GDM1 (cell line): ENCODE data around the gene LRRC47.

ENCODE experiments used
- DNase-seq: peaks from one replicate; lab custom pipeline; 2025; lab: John Stamatoyannopoulos, UW

Gene LRRC47

DNA sequence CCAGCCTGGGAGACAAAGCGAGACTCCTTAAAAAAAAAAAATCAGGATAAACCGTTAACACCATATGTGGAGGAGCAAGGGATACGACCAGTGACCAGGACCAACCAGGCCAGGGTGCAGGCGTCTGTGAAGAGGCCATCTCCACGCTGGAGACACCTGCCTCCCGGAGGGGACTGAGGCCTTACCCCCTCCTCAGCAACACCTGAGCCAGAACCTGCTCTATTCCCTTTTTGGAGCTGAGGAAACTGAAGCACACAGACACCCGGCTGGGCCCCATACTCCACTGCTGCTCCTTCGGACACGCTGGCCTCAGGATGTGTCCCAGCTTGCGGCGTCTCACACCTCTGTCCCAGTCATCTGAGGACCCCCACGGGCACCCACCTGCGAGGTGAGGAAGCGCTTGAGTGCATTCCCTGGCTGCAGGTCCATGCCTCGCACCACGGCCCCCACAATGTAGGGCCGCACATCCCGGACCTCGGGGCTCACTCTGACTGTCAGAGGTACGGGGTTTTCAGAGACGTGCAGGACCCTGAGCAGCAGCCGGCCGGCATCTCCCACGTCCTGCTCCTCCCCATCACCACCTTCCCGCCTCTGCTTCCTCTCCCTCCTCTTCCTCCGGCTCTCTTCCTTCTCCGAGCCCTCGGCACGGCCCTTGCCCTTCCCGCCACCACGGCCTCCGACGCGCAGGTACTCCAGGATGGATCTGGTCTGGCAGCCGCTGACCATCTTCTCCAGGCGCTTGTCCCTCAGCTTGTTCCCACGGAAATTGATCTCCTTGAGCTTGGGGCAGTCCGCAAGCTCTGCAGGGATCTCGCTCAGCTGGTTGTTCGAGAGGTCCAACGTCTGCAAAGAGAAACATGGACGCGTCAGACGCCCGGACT, 9.6 kb downstream of the LRRC47 start:
- DNase-seq = no peak

GRCh38 chr1:3785456-3786157, 10.7 kb downstream of the LRRC47 start:
- DNase-seq = no peak

DNA sequence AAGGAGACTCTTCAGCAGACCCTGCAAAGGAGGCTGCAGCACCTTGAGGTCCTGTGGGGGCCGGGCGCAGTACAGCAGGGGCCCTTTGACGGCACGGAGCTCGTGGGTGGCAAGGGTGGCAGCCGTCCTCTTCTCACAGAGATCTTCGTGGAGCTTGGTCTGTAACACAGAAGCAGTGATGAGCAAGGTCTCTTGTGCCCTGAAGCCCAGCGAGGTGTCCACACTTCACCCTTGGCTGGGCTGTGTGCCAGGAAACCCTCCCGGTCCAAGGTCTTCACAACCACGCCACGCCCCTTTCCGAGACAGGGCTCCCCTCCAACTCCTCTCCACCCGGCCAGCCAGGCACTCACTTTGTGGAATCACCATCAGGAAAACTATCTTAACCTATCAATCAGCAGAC, 11.3 kb downstream of the LRRC47 start:
- DNase-seq = no peak

- DNase-seq = no peak
Observed at GRCh38 chr1:3783651-3784474, 12.4 kb downstream of the LRRC47 start.

GRCh38 chr1:3780901-3781300, 15.4 kb downstream of the LRRC47 start:
- no peak for DNase-seq

GRCh38 chr1:3779912-3780416, 16.3 kb downstream of the LRRC47 start:
- DNase-seq = no peak

DNA sequence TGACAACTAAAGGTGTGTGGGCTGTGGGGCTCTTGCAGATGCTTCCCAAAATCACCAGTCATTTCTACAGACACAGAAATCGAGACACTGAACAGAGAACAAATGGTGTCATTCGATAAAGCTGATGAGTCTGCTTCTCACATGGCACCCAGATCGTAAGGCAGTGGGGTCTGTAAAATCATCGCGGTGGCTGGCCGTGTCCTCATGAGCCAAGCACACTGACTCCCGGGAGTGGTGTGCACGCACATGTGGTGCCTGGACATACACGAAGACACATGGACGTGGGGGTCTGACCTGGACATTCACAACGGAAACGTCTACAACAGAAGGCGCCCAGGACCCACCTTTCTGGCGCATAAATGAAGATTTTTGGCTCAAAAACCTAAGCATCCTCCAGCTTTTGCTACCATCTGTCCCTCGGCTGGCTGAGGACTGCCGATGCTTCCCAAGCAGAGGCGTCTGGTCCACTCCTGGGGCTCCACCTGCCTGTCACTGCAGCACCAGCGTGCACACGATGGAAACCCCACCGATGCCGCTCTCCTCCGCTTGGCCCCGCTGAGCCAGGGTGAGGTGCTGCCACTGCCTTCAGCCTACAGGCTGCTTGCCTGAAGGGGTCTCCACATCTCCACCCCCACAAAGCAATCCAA, 16.9 kb downstream of the LRRC47 start:
- DNase-seq = no peak

DNA sequence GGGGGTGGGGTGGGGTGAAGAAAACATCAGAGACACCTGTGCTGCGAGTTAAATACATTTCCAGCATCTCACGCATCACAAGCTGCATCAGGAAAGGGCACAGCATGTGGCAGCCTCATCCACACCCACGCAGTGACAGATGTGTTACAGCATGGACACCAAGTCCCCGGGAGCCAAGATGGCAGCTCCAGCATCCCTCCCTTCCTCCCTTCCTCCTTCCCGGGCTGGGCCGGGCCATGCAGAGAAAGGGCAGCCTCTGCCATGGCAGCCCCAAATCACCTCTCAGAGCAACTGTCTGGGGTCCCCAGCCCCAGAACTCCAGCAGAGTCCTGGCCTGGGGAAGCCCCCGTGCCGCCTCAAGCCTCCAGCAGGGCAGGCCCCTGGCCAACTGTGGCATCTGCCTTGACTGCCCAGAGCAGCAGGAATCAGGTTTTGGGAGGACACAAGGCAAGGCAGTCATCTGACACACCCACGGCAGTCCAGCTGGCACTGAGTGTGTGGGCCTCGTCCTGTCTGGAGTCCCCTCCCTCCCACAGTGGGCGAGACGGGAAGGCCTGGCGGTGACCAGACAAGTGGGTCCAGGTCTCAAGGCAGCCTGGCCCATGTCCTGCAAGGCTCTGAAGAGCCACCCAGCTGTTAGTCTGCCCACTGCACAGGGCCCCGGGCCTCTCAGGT, 17.6 kb downstream of the LRRC47 start:
- no peak for DNase-seq

- DNase-seq = no peak
Observed at GRCh38 chr1:3777647-3778589, 18.4 kb downstream of the LRRC47 start.

DNA sequence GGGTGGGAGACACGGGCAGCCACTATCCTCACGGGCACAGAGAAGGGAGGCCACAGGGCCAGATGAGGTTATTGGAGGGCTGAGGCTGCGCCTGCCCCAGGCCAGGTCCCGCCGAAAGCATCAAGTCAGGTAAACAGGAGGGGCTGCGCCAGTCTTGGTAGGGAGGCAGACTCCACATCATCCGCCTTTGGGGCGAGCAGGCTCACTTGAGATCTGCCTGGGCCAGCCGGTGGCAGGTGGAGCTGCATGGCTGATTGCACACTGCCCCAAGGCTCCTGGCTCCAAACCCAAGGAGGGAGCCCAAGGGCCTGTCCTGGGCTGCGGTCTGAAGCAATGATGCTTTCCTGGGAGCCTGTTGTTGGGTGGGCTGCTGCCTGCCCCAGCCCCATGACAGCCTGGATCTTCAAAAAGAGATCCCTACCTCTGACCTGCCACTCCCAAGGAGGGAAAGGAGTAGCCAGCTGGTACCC, 19.2 kb downstream of the LRRC47 start:
- DNase-seq = no peak

GRCh38 chr1:3776231-3776961, 19.9 kb downstream of the LRRC47 start:
- no peak for DNase-seq

GRCh38 chr1:3775490-3776230, 20.6 kb downstream of the LRRC47 start:
- no peak for DNase-seq

- DNase-seq = no peak
Observed at GRCh38 chr1:3774946-3775489, 21.3 kb downstream of the LRRC47 start.

DNA sequence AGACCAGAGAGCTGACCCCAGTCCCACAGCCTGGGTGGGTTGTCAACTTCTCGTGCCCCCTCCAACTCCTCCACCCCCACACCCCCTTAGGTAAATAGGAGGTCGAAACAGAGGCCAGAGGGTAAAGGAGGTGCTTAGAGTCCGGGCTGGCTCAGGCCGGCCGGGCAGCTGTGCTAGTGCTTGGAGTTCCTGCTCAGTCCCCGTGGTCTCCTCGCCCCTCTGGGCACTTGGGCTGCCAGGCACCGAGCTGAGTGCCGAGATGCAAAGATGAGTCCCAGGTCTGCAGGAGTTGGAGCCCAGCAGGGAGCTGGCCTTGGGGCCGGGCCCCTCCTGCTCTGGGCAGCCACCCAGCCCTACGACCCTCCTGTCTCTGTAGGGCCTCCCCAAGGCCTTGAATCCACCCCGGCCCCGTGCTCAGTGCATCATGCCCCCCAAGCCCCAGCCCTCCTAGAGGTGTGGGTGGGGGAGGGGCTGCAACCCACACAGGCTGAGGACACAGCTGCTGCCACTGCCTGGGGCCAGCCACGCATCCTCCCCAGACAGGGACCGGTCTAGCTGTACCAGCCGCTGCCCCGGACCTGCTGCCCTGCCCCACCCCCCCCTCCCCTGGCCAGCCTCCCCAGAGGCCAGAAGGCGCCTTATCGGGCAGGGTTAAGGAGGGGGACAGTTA, 21.9 kb downstream of the LRRC47 start:
- no peak for DNase-seq

DNA sequence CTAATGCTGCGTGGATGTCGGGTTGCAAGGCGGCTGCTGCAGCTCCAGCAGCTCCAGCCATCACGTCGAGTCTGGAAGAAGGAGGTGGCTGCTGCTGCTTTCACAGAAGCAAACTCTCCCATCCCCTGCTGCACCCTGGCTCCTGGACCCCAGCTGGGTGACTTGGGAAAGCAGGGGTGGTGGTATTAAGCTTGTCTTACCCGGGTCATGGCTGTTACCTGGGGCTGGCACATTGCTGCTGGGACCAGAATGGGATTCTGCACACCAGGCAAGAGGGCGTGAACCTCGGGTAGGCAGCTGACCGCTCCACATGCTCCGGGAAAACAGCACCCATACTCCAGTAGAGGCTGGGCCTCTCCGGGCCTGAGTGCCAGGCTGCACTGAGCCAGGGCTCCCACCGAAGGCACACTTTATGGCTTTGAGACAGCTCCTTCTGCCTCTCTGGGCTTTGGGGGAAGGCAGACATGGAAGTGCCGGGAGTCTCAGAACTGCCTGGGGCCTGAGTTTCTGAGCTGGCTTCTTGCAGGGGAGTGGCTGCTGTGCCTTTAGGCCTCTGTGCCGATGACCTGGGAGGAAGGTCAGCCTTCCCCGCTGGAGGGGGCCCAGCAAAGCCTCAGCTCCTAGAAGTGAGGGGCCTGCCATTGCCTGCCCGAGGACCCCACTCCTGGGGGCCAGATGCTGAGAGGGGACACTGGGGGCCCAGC, 22.6 kb downstream of the LRRC47 start:
- no peak for DNase-seq

GRCh38 chr1:3772715-3773571, 23.4 kb downstream of the LRRC47 start, which contains the start of gene SMIM1:
Gene SMIM1, plus strand, starts transcription at chr1:3772749. Its CDS starts 2,625 bp downstream, at chr1:3775374.
- no peak for DNase-seq
